ENCODE data around the gene FAAP20. TPM values are rescaled to one million over a fixed set of nuclear protein-coding genes. Genes with fewer than 3 reads are reported as not detected.
A peak's percentile ranks its signal among the peaks of the same experiment; 100 is the strongest.

The FAAP20 gene
- total and polyA plus RNA-seq, 9 of the 15 experiments (the other 6 are each of a cell fraction or from before 2014, with no cell fraction given): 0.58 to 143 (median 9.9) TPM

GRCh38 chr1:2202843-2203601, 8.4 kb upstream of the FAAP20 start:
- FAIRE-seq (no peak), DNase-seq (ENCODE audit: extremely low read depth in 1 of 4, low spot score in 3 of 4) (no peak), ATAC-seq (no peak)
- no TSS peak for BruUV-seq (replicated peaks)
- in situ Hi-C loops (cut with MboI): no loop called here
- Histone ChIP-seq H3K27me3 (ENCODE audit: control insufficient read depth in 2 of 2, insufficient read depth in 2 of 2, low read length in 2 of 2) (no peaks in the 10 kb centered on the region), H3K9me3 (replicated peaks; ENCODE audit: control insufficient read depth, insufficient read depth, low read depth, low read length) (no peaks in the 10 kb centered on the region), H3K4me3 (no peak overlapping the region), H3K79me2 (ENCODE audit: control insufficient read depth, insufficient read depth, low read length) (peaks cover 26% of the 10 kb centered on the region; the same call in 2 of the 3 replicates), H4K20me1 (replicated peaks; ENCODE audit: control insufficient read depth, insufficient read depth, low read length) (no peaks in the 10 kb centered on the region), H3K36me3 (ENCODE audit: control insufficient read depth, insufficient read depth, low read length) (no peaks in the 10 kb centered on the region), H3K27ac (ENCODE audit: extremely low read depth, low read depth, low read length) (no peak overlapping the region), H3K4me2 (ENCODE audit: insufficient read depth, low read length) (no peak overlapping the region), H3K9ac (ENCODE audit: insufficient read depth in 1 of 2, low read depth in 2 of 2, low read length in 2 of 2) (peak overlapping the region in 1 of 2 experiments; percentile 91; a peak in 2 of 4 replicates), H2AFZ (ENCODE audit: low read depth, low read length) (no peak overlapping the region), H3K4me1 (replicated peaks in 1 of 2; ENCODE audit: control insufficient read depth in 2 of 2, insufficient read depth in 2 of 2, low read length in 2 of 2) (peaks cover 45 to 79% of the 10 kb centered on the region in 2 experiments), H3K9me1 (ENCODE audit: control insufficient read depth, insufficient read depth, low read length) (no peaks in the 10 kb centered on the region)
- WGBS (ENCODE audit: insufficient coverage, low coverage, missing lambda C conversion rate): 81% methylated on average over 14 of the region's 15 CpGs
- no peak for TF ChIP-seq CREB1 (IDR thresholded peaks at IDR 0.05)
- no peak for TF ChIP-seq CREB1 (CRISPR knock-in tag; IDR thresholded peaks at IDR 0.05)
- peak; percentile 60; the same call in 1 of the 2 replicates for TF ChIP-seq PKNOX1 (IDR thresholded peaks at IDR 0.05)
- 0 out of 2 replicates have a peak, but pooled peaks have one; percentile 51 for TF ChIP-seq ZNF263 (CRISPR knock-in tag; IDR thresholded peaks at IDR 0.05; ENCODE audit: borderline replicate concordance)
- ChIA-PET POLR2A (interaction anchor here (0.5 to 1.5 kb wide), 6 partner anchors 12 to 362 kb away, joined by 3 to 4 read pairs (median 3); no protein-coding TSS in a partner anchor), CTCF (ENCODE audit: low intra/inter-chr PET ratio) (no interaction called here)
- intact Hi-C loops (cut with micrococcal nuclease): no loop called here
